ENCODE data around the gene ACSF2.
"Not testable (repeated sequence)": the region's sequence is repeated elsewhere in the genome, so short reads cannot be mapped to it uniquely, and the experiment has no call there.

The ACSF2 gene

GRCh38 chr17:50464121-50464520, 38.1 kb downstream of the ACSF2 start:
- DNase-seq (ENCODE audit: low read depth in 2 of 2) = no peak

- no peak for DNase-seq (ENCODE audit: low read depth in 2 of 2)
These were observed 38.7 kb downstream of the ACSF2 start for GRCh38 chr17:50464736-50465135.

- DNase-seq (ENCODE audit: low read depth in 2 of 2) = no peak
These were observed 39.2 kb downstream of the ACSF2 start for GRCh38 chr17:50465171-50465570.

GRCh38 chr17:50465635-50466034, 39.6 kb downstream of the ACSF2 start:
- no peak for DNase-seq (ENCODE audit: low read depth in 2 of 2)

GRCh38 chr17:50466371-50467113, 40.5 kb downstream of the ACSF2 start:
- no peak for DNase-seq (ENCODE audit: low read depth in 2 of 2)

- DNase-seq (ENCODE audit: low read depth in 2 of 2) = no peak
These were observed 41.3 kb downstream of the ACSF2 start for GRCh38 chr17:50467114-50467854.

GRCh38 chr17:50467855-50468303, 41.9 kb downstream of the ACSF2 start:
- no peak for DNase-seq (ENCODE audit: low read depth in 2 of 2)

GRCh38 chr17:50468304-50469207, 42.5 kb downstream of the ACSF2 start, which contains the start of gene CHAD:
Gene CHAD, minus strand, starts transcription at chr17:50468880. Its CDS starts 67 bp downstream, at chr17:50468813.
- no peak for DNase-seq (ENCODE audit: low read depth in 2 of 2)

GRCh38 chr17:50469208-50469605, 43.2 kb downstream of the ACSF2 start:
- no peak for DNase-seq (ENCODE audit: low read depth in 2 of 2)

GRCh38 chr17:50469671-50470305, 43.8 kb downstream of the ACSF2 start:
- DNase-seq (ENCODE audit: low read depth in 2 of 2) = no peak

- no peak for DNase-seq (ENCODE audit: low read depth in 2 of 2)
These were observed 44.4 kb downstream of the ACSF2 start for GRCh38 chr17:50470426-50470825.

- no peak for DNase-seq (ENCODE audit: low read depth in 2 of 2)
These were observed 45.2 kb downstream of the ACSF2 start for GRCh38 chr17:50471009-50471905.

GRCh38 chr17:50472286-50472685, 46.3 kb downstream of the ACSF2 start:
- DNase-seq (ENCODE audit: low read depth in 2 of 2) = no peak

- DNase-seq (ENCODE audit: low read depth in 2 of 2) = not testable (repeated sequence)
These were observed 46.7 kb downstream of the ACSF2 start for GRCh38 chr17:50472761-50473161.

GRCh38 chr17:50473901-50474300, 47.9 kb downstream of the ACSF2 start:
- no peak for DNase-seq (ENCODE audit: low read depth in 2 of 2)

- DNase-seq (ENCODE audit: low read depth in 2 of 2) = no peak
These were observed 48.5 kb downstream of the ACSF2 start for GRCh38 chr17:50474523-50474922.

GRCh38 chr17:50475362-50475761, 49.3 kb downstream of the ACSF2 start:
- no peak for DNase-seq (ENCODE audit: low read depth in 2 of 2)

- DNase-seq (ENCODE audit: low read depth in 2 of 2) = not testable (repeated sequence)
These were observed 49.9 kb downstream of the ACSF2 start for GRCh38 chr17:50475775-50476544.

- DNase-seq (ENCODE audit: low read depth in 2 of 2) = no peak
These were observed 50.7 kb downstream of the ACSF2 start for GRCh38 chr17:50476545-50477315.
